GM12878 (cell line): Measurements from ENCODE around the gene CRTC3.

Source experiments
- EZH2 ChIP-seq: IDR thresholded peaks from 2 replicates; pipeline ENCODE4 v1.6.1; 2012; ENCODE audit warnings: low read depth, mild to moderate bottlenecking, control low read depth, inconsistent platforms, low read length, borderline replicate concordance; ENCODE audit not compliant: control insufficient read depth
- NR2C2 ChIP-seq: IDR thresholded peaks from 2 replicates; pipeline ENCODE4 v1.6.1; 2011; ENCODE audit warnings: borderline replicate concordance, low read depth; ENCODE audit not compliant: control insufficient read depth, insufficient read length
- POLR2A ChIP-seq: IDR thresholded peaks from 2 replicates; pipeline ENCODE4 v1.6.1; 2011; ENCODE audit warnings: low read depth, mild to moderate bottlenecking, low read length
- ZBED1 ChIP-seq: IDR thresholded peaks from 2 replicates; pipeline ENCODE4 v1.6.1; 2016; ENCODE audit warnings: borderline replicate concordance

- TF ChIP-seq EZH2 (no peak), NR2C2 (no peak), POLR2A (no peak), ZBED1 (no peak)
These were observed 156.1 kb downstream of the CRTC3 start for GRCh38 chr15:90685591-90686434.
